Esophagus (tissue), 2 donors: ENCODE data around the gene P2RY8. TPM values are rescaled to one million over a fixed set of nuclear protein-coding genes. Genes with fewer than 3 reads are reported as not detected.
"Not testable (repeated sequence)": the region's sequence is repeated elsewhere in the genome, so short reads cannot be mapped to it uniquely, and the experiment has no call there.

ENCODE experiments used
- H3K27ac ChIP-seq, 2 donors: one replicate each; pipeline ENCODE4 v1.5.1; 2013; ENCODE audit warnings: low read depth in 2 of 2, mild to moderate bottlenecking in 2 of 2, inconsistent platforms in 1 of 2, low read length in 1 of 2, moderate library complexity in 1 of 2
- H3K27me3 ChIP-seq, 2 donors: one replicate each; pipeline ENCODE4 v1.6.1; 2013; ENCODE audit warnings: low read length in 2 of 2, control low read depth in 1 of 2, mild to moderate bottlenecking in 1 of 2; ENCODE audit not compliant: insufficient read depth in 2 of 2, control insufficient read depth in 1 of 2
- H3K36me3 ChIP-seq, 2 donors: one replicate each; pipeline ENCODE4 v1.6.1; 2013; ENCODE audit warnings: low read length in 1 of 2; ENCODE audit not compliant: control insufficient read depth in 2 of 2, insufficient read depth in 2 of 2
- H3K4me1 ChIP-seq, 2 donors: one replicate each; pipeline ENCODE4 v1.6.1; 2013; ENCODE audit warnings: low read length in 1 of 2; ENCODE audit not compliant: control insufficient read depth in 2 of 2, insufficient read depth in 2 of 2
- H3K4me3 ChIP-seq, 2 donors: one replicate each; pipeline ENCODE4 v1.5.1; 2013; ENCODE audit warnings: low read length in 2 of 2, mild to moderate bottlenecking in 2 of 2, low read depth in 1 of 2, moderate library complexity in 1 of 2
- H3K9me3 ChIP-seq, 2 donors: one replicate each; pipeline ENCODE4 v1.6.1; 2013; ENCODE audit warnings: mild to moderate bottlenecking in 2 of 2, low read depth in 1 of 2, low read length in 1 of 2, moderate library complexity in 1 of 2; ENCODE audit not compliant: control insufficient read depth in 2 of 2, insufficient read depth in 1 of 2
- WGBS, 2 donors: extraction: QIAGEN DNeasy Blood & Tissue Kit; methylation state at CpG; one replicate each; pipeline ENCODE4 v1.1.7; 2013; 5-methylcytosine and 5-hydroxymethylcytosine counted together
- polyA plus RNA-seq, 2 donors: library from polyadenylated mRNA; stranded (reverse); fragments of 200-250 nt; gene quantifications; one replicate each; pipeline ENCODE4 v1.2.3, GENCODE V29; 2013
- donor health status: healthy with polysubstance abuse.
- donor health status: Bipolar disorder and iron deficiency.

P2RY8 gene
- polyA plus RNA-seq, 2 donors = 0.24 TPM

- Histone ChIP-seq H3K36me3 (peaks cover 0 to 5% of the 10 kb centered on the region in 2 donors), H3K4me3 (no peak overlapping the region), H3K4me1 (no peaks in the 10 kb centered on the region), H3K9me3 (peaks cover 0 to 2% of the 10 kb centered on the region in 2 donors), H3K27ac (no peak overlapping the region), H3K27me3 (no peaks in the 10 kb centered on the region)
- WGBS, 2 donors = 89% methylated on average over 34 to 37 of the region's 38 CpGs
These were observed 94.1 kb downstream of the P2RY8 start for GRCh38 chrX:1442724-1443367.

GRCh38 chrX:1442016-1442665 is 94.8 kb downstream of the P2RY8 start:
- WGBS, 2 donors = 97% methylated on average over 18 of the region's 18 CpGs
- Histone ChIP-seq H3K27ac (no peak overlapping the region), H3K27me3 (no peaks in the 10 kb centered on the region), H3K9me3 (no peaks in the 10 kb centered on the region), H3K4me1 (no peaks in the 10 kb centered on the region), H3K4me3 (no peak overlapping the region), H3K36me3 (peaks cover 0 to 5% of the 10 kb centered on the region in 2 donors)

GRCh38 chrX:1440506-1440905 is 96.5 kb downstream of the P2RY8 start:
- H3K27me3 ChIP-seq = no peaks in the 10 kb centered on the region
- 95 to 97% methylated on average over 6 of the region's 6 CpGs for WGBS, 2 donors
- peaks cover 0 to 2% of the 10 kb centered on the region in 2 donors for H3K9me3 ChIP-seq
- H3K4me1 ChIP-seq = no peaks in the 10 kb centered on the region
- H3K4me3 ChIP-seq = no peak overlapping the region
- no peak overlapping the region for H3K27ac ChIP-seq
- H3K36me3 ChIP-seq = peaks cover 0 to 9% of the 10 kb centered on the region in 2 donors

GRCh38 chrX:1435241-1435895 is 101.6 kb downstream of the P2RY8 start:
- H3K4me1 ChIP-seq = no peaks in the 10 kb centered on the region
- no peaks in the 10 kb centered on the region for H3K27me3 ChIP-seq
- no peak overlapping the region for H3K27ac ChIP-seq
- H3K4me3 ChIP-seq = no peak overlapping the region
- peaks cover 0 to 2% of the 10 kb centered on the region in 2 donors for H3K9me3 ChIP-seq
- H3K36me3 ChIP-seq = peaks cover 0 to 19% of the 10 kb centered on the region in 2 donors
- WGBS, 2 donors = 92 to 94% methylated on average over 20 of the region's 20 CpGs

- Histone ChIP-seq H3K9me3 (peaks cover 0 to 2% of the 10 kb centered on the region in 2 donors), H3K27ac (no peak overlapping the region), H3K27me3 (no peaks in the 10 kb centered on the region), H3K4me1 (no peaks in the 10 kb centered on the region), H3K36me3 (peaks cover 0 to 19% of the 10 kb centered on the region in 2 donors), H3K4me3 (no peak overlapping the region)
- WGBS, 2 donors = 97% methylated on average over 22 of the region's 22 CpGs
These were observed 102.1 kb downstream of the P2RY8 start for GRCh38 chrX:1434871-1435240.

GRCh38 chrX:1433646-1434357 is 103.2 kb downstream of the P2RY8 start:
- H3K36me3 ChIP-seq = peaks cover 0 to 16% of the 10 kb centered on the region in 2 donors

GRCh38 chrX:1430451-1430850 is 106.5 kb downstream of the P2RY8 start:
- Histone ChIP-seq H3K4me1 (no peaks in the 10 kb centered on the region), H3K9me3 (no peaks in the 10 kb centered on the region), H3K27ac (no peak overlapping the region), H3K36me3 (peaks cover 0 to 18% of the 10 kb centered on the region in 2 donors), H3K4me3 (no peak overlapping the region), H3K27me3 (no peaks in the 10 kb centered on the region)
- 94 to 95% methylated on average over 10 of the region's 10 CpGs for WGBS, 2 donors

More at GRCh38 chrX:1433646-1434357, 103.2 kb downstream of the P2RY8 start:
- Histone ChIP-seq H3K27me3 (no peaks in the 10 kb centered on the region), H3K9me3 (peaks cover 0 to 2% of the 10 kb centered on the region in 2 donors), H3K27ac (no peak overlapping the region), H3K4me1 (no peaks in the 10 kb centered on the region), H3K4me3 (no peak overlapping the region)
- WGBS, 2 donors = 93 to 94% methylated on average over 19 of the region's 19 CpGs

- Histone ChIP-seq H3K4me3 (no peak overlapping the region), H3K9me3 (peaks cover 0 to 4% of the 10 kb centered on the region in 2 donors), H3K4me1 (no peaks in the 10 kb centered on the region), H3K36me3 (peaks cover 0 to 12% of the 10 kb centered on the region in 2 donors), H3K27me3 (no peaks in the 10 kb centered on the region), H3K27ac (no peak overlapping the region)
- WGBS, 2 donors = 96% methylated on average over 32 of the region's 32 CpGs
These were observed 109.2 kb downstream of the P2RY8 start for GRCh38 chrX:1427756-1428155.

- WGBS, 2 donors = 91 to 94% methylated on average over 16 of the region's 16 CpGs
These were observed 110.7 kb downstream of the P2RY8 start for GRCh38 chrX:1426321-1426720.

More at GRCh38 chrX:1426321-1426720, 110.7 kb downstream of the P2RY8 start:
- not testable (repeated sequence) for H3K27me3 ChIP-seq, H3K4me3 ChIP-seq, H3K27ac ChIP-seq, H3K4me1 ChIP-seq
- peaks cover 0 to 18% of the 10 kb centered on the region in 2 donors for H3K36me3 ChIP-seq
- H3K9me3 ChIP-seq = peaks cover 0 to 17% of the 10 kb centered on the region in 2 donors
